Skin epidermis (tissue), 12 donors: ENCODE results near the gene FREM2.

Source experiments
- H3K27ac ChIP-seq, 21 experiments: fragments of 200-600 bp; sonication (generic) in 11 of 21; one replicate each; pipeline ENCODE4 v1.5.0; 2020; ENCODE audit warnings: mild to moderate bottlenecking in 3 of 21, inconsistent platforms in 2 of 21, moderate library complexity in 2 of 21
- H3K4me3 ChIP-seq, 7 experiments: fragments of 200-600 bp; sonication (generic) in 2 of 7; one replicate each; pipeline ENCODE4 v1.5.0; 2020; ENCODE audit warnings: inconsistent platforms in 2 of 7, mild to moderate bottlenecking in 2 of 7, moderate library complexity in 1 of 7

The FREM2 gene

DNA sequence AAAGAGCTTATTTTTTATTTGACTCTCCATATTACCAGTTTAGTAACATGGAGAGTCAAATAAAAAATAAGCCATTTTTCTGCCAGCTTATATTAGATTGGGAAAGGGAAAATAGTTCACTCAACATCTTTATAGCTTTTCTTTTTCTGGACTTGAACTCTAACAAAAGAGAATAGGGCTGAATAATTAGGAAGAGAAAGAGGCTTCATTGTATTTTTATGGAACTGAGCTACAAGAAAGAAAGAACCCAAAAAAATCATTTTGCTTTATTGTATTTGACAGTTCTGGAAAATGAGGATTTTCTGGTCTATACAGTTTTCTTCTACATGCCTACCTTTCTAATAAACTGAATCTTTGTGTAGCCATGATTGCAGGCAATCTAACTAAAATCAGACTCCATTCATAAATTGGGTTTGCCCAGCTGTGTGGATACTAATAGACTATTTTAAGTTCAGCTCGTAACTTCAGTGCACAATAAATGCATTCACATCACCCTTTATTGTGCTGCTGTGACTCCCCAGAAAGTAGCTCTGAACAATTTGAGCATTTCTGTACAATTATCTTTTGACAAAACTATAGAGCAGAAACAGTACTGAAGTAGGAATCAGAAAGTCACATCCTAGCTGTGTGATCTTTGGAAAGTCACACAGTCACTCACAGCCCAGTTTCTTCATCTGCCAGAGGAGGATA lies 188.5 kb downstream of the FREM2 start:
- no peak overlapping the region for H3K4me3 ChIP-seq
- H3K27ac ChIP-seq, result no peak overlapping the region

DNA sequence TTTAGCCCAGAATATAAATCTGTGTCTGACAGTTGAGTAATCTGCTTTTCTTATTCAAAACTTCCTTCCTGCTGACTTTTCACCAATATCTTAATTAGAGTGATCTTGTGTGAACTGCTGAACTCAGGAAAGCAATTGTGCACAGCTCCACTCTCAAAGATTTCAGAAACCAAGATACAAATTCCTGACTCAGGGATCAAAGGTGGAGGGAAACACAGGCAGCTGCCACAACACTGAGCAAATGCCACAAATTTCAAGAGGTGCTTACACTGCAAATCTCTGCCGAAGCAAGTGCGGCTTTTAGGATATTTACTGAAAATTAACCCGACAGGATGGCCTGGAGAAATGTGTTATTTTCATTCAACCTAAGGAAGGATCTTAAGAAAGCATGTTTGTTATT lies 192.4 kb downstream of the FREM2 start:
- Histone ChIP-seq H3K4me3 (no peak overlapping the region), H3K27ac (no peak overlapping the region)

DNA sequence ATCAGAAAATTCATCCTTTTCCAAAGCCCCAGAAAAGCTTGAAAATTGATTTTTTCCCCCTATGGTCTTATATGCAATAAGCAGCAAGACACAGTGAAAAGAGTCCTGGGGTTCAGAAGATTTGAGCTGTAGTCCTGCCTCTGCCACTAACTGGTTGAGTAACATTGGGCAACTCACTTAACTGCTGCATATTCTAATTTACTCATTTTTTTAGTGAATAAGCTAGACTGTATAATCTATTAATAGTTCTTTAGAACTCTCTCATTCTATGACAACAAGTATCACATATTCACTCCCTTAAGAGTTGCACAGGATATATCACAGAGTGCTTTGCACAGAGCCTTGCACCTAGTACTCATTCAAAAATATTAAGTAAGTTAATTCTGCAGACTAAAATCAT lies 192.9 kb downstream of the FREM2 start:
- no peak overlapping the region for H3K4me3 ChIP-seq
- no peak overlapping the region for H3K27ac ChIP-seq

DNA sequence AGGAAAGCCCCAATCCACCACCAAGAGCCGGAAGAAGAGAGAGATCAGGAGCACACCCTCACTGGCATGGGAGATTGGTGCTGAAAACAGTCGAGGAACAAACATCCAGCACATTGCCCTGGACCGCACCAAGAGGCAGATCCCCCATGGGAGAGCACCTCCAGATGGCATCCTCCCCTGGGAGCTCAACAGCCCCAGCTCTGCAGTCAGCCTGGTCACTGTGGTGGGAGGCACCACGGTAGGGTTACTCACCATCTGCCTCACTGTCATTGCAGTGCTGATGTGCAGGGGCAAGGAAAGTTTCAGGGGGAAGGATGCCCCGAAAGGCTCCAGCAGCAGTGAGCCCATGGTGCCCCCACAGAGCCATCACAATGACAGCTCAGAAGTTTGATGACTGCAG lies 193.5 kb downstream of the FREM2 start:
- no peak overlapping the region for H3K27ac ChIP-seq
- no peak overlapping the region for H3K4me3 ChIP-seq

DNA sequence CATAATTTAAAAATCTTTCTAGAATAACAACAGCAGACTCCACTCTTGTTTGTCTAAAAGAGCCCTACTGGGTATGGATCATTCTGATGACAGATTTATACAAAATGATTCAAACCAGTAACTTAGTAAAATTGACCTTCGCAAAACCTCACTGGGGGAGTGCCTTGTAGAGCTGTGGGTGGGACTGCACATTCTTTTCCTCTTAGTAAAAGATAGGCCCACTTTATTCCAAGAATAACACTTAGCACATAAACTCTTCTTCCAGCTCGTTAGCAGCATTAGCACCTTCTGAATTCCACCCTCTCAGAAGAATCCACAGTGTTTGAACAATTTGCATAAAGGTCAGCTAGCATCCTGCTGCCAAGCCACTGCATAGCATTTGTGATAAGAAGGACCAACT lies 196.9 kb downstream of the FREM2 start:
- H3K27ac ChIP-seq, result no peak overlapping the region
- H3K4me3 ChIP-seq, result no peak overlapping the region

DNA sequence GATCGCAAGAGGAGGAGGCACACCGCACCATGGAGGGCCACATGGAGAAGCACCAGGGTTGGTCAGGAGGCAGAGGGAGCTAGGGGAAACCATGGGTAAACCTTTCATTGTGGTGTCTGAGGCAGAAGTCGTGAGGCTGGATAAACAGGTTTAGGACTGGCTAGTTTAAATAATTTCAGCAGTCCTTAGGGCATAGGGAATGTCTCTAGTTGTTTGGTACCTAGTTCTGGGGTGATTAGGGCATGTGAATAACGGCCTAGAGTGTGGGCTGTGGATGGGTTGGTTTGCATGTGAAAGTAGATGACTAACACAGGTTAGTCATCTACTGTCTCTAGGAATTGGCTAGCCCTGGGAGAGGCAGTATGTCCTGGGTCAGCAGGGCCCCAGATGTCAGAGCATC lies 201.4 kb downstream of the FREM2 start:
- Histone ChIP-seq H3K27ac (no peak overlapping the region), H3K4me3 (no peak overlapping the region)

DNA sequence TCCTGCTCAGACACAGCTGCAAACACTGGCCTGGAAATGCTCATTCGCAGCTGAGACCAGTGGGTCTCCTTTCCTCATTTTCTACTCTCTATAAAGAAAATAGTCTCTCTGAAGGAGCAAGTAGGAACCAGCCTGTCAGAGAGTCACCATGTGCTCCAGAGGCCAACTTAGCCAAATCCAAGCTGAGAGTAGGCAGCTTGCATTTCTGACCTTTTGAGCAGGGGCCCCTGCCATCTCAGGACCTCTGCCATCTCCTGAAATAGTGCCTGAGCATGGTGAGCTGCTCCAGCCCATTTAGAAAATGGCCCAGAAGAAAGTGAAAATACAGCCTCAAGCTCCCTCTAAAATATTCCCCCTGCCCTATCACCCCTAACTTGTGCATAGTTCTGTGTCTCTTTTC lies 208.2 kb downstream of the FREM2 start:
- Histone ChIP-seq H3K27ac (no peak overlapping the region), H3K4me3 (no peak overlapping the region)

DNA sequence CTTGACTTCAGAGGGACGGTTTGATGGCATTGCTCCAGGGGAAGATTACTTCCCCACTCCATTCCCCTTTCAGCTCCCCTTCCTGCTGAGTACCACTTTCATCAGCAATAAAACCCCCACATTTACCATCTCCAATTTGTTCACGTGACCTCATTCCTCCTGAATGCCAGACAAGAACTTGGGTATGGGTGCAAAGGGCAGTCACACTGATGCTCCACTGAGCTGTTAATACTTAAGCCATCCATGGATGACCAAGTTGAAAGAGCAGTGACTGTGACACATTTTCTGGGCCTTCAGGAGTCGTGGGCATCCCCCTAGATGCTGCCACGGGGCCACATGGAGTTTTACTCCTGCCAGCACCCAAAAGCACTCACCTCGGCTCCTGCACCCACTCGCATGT lies 210.6 kb downstream of the FREM2 start:
- Histone ChIP-seq H3K4me3 (no peak overlapping the region), H3K27ac (no peak overlapping the region)

DNA sequence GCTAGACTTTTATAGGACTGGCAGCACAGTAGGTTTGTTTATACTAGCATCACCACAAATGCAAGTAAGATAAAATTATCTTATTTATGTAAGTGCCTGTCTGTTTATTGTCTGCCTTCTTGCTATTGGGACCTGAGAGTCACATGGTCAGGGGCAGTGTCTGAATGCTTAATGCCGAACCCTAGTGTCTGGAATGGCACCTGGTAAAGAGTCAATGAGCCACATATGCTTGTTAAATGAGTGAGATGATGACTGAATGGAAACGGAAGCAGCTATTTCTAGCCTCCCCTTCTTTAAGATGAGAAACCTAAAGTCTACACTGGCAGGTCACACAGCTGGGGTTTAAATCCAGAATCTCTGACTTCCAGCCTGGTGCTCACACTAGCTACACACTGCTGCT lies 211.6 kb downstream of the FREM2 start:
- H3K27ac ChIP-seq, result no peak overlapping the region
- no peak overlapping the region for H3K4me3 ChIP-seq

DNA sequence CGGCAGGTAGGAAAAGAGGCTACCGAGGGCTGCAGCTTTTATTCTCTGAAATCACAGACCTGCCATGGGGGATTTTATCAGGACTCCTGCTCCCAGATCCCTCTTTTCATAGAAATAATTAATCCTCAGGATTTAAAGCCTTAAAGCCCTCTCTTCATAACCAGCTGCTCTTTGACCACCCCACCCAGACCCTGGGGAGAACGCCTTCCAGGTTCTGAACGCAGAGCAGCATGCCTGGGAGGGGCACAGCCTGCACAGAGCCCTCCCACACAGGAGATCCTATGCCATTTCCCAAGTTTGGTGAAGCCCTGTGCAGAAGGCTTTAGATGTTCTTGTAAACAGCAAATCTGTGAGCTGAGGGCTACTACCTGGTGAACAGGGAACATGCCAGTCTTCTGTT lies 212.7 kb downstream of the FREM2 start:
- H3K4me3 ChIP-seq, result no peak overlapping the region
- H3K27ac ChIP-seq, result no peak overlapping the region

DNA sequence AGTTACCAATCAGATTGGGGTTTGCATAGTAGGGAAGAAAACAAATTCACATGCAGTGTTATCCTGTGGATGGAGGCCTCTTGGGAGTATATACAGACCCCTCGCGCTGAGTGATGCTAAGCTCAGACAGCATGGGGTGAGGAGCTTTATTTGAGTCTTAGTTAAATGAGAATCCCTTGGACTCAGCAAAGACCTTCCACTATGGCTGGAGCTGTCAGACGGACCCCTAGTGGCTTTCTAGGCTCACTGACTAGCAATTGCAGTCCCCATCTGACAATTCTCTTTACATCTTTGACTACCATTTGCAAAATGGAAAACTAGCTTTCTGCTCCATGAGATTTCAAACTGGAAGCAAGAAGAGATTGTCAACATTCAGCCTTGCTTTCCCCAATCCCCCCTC lies 213.3 kb downstream of the FREM2 start:
- H3K27ac ChIP-seq, result no peak overlapping the region

DNA sequence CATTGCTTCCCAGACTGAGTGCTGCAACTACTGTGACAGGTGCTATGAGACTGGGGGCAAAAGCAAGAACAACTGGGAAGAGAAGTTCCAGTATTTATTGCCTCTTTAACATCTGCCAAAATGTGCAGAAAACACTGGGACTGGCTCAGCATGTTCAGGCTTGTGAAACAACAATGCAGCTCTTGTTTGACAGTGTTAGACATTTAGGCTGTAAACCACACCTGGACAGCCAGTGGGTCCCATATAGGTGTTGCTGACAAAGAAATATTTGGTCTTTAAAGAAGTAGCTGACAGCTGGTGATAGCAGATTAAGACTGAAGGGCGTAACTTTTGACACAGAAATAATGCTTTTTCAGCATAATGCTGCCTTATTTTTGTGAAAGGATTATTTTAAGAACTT lies 215.7 kb downstream of the FREM2 start:
- H3K27ac ChIP-seq, result no peak overlapping the region
- H3K4me3 ChIP-seq, result no peak overlapping the region

More for the DNA sequence above, 213.3 kb downstream of the FREM2 start:
- no peak overlapping the region for H3K4me3 ChIP-seq

DNA sequence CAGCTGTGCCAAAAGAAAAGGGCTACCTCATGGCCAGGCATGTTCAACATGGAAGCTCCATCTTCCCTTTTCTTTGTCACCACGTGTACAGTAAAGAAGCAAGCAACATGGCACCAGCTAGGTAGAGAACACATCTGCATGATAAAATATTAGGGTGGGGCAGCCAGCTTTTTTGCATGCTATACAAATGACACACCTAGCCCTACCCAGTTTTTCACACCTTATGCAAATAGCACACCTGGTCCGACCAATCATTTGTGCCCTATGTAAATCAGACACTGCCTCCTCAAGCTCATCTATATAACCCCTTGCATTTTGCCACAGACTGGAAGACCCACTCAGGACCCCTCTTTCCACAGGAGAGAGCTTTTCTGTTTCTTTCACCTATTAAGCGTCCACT lies 218.2 kb downstream of the FREM2 start:
- no peak overlapping the region for H3K27ac ChIP-seq
- no peak overlapping the region for H3K4me3 ChIP-seq

DNA sequence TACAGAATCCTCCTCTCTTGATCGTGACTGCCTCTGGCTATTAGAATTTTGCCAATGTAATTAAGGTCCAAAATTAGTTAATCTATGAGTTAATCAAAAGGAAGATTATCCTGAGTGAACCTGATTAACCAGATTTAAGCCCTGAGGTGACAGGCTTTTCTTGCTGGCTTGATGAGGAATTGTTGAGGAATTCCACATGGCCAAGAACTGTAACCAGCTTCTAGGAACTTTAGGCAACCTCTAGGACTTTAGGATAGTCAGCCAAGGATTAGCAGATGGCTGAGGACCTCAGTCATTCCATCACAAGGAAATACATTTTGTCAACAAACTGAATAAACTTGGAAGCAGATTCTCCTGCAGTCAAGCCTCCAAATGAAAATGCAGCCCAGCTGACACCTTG lies 219.0 kb downstream of the FREM2 start:
- H3K4me3 ChIP-seq, result no peak overlapping the region
- no peak overlapping the region for H3K27ac ChIP-seq

DNA sequence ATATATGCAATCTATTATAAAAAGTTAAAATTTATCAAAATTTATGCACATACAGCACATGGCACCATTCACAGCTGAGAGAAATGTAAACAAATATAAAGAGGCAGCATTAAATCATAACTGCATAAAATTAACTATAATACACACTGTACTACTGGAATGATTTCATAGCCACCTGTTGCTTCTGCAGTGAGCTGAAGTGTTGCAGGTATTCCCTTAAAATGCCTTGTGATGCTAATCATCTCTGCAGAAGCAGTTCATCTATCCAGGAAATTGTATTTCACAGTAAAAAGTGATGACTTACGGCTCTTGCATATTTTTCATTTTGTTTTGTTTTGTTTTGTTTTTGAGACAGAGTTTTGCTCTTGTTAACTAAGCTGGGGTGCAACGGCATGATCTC lies 221.7 kb downstream of the FREM2 start:
- Histone ChIP-seq H3K27ac (no peak overlapping the region), H3K4me3 (no peak overlapping the region)

DNA sequence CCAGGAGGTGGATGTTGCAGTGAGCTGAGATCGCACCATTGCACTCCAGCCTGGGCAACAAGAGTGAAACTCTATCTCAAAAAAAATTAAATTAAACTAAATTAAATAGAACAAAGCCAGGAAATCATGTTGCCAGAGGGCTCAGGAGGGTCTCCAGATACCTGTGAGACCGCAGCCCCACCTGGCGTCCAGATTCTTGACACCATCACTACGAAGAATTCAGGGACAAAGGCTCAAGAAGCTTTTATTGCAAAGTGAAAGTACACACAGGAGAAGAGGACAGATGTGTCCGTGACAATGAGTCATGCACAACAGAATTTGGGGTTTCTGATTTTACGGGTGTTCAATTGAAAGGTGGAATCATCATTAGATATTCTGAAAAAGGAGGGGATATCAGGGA lies 227.2 kb downstream of the FREM2 start:
- Histone ChIP-seq H3K27ac (no peak overlapping the region), H3K4me3 (no peak overlapping the region)

DNA sequence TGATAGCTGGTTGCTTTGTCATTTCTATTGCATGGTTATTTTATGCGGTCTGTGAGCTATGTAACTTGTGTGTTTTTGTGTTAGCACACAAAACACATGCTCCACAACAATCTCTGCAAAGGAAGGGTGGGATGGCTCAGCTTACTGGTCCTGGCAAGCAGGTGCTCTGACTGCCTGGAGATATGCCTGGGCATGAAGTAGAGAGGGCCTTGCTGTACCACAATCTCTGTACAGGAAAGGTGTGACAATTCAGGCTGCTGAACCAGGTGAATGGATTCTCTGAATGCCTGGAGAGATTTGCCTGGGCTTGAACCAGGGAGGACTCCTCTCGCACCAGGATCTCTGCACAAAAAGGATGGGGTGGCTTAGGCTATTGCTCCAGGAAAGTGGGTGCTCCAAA lies 234.2 kb downstream of the FREM2 start:
- no peak overlapping the region for H3K4me3 ChIP-seq
- H3K27ac ChIP-seq, result no peak overlapping the region

DNA sequence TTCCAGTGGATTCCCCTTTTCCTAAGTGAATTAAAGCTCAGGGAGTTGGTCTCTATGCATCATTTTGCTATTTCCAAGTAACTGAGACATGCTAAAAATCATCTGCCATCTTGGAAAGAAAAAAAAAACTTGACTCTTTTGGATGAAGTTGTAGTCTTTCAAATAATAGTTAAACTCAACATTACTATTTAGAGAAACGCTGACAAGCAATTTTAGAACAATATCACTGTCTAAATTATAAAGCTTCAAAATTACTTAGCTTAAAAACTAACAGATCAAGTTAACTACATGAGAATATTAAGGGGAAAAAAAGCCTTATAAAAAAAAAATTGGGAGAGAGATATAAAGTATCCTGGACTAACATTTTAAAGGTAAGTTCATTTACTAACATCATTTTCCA lies 235.3 kb downstream of the FREM2 start:
- Histone ChIP-seq H3K4me3 (no peak overlapping the region), H3K27ac (no peak overlapping the region)

DNA sequence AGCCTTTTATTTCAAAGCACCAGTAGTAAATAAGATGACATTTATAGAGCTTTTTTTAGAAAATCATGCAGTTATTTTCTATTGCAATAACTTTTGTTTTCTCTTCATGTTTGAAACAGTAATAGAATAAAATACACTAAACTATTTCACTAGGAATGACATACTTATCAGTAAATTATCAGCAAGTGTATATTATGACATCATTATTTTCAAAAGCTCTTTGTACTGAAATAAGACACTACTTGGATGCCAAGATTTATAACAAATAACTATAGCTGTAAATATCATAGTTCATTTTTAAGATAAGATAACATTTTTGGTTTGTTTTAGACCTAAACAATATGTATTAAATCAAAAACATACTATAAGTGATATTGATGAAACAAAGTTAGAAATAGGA lies 246.9 kb downstream of the FREM2 start:
- no peak overlapping the region for H3K4me3 ChIP-seq
- no peak overlapping the region for H3K27ac ChIP-seq
